Measurements from ENCODE around the gene DTNB.
"Not testable (repeated sequence)": the region's sequence is repeated elsewhere in the genome, so short reads cannot be mapped to it uniquely, and the experiment has no call there.

Gene DTNB

GRCh38 chr2:25620711-25621110 lies 52.7 kb downstream of the DTNB start:
- DNase-seq: no peak

- no peak for DNase-seq
Measured at GRCh38 chr2:25620077-25620476, 53.3 kb downstream of the DTNB start.

- no peak for DNase-seq
Measured at GRCh38 chr2:25619185-25619584, 54.2 kb downstream of the DTNB start.

GRCh38 chr2:25618676-25619075 lies 54.7 kb downstream of the DTNB start:
- no peak for DNase-seq

- no peak for DNase-seq
Measured at GRCh38 chr2:25617948-25618646, 55.3 kb downstream of the DTNB start.

GRCh38 chr2:25615920-25616319 lies 57.5 kb downstream of the DTNB start:
- no peak for DNase-seq

GRCh38 chr2:25615386-25615785 lies 58.0 kb downstream of the DTNB start:
- DNase-seq: no peak

- no peak for DNase-seq
Measured at GRCh38 chr2:25614711-25615110, 58.7 kb downstream of the DTNB start.

- DNase-seq: no peak
Measured at GRCh38 chr2:25608718-25609117, 64.7 kb downstream of the DTNB start.

GRCh38 chr2:25606892-25607291 lies 66.5 kb downstream of the DTNB start:
- no peak for DNase-seq

- DNase-seq: no peak
Measured at GRCh38 chr2:25602333-25602723, 71.0 kb downstream of the DTNB start.

GRCh38 chr2:25601711-25602332 lies 71.6 kb downstream of the DTNB start:
- DNase-seq: not testable (repeated sequence)

- no peak for DNase-seq
Measured at GRCh38 chr2:25598911-25599310, 74.5 kb downstream of the DTNB start.

GRCh38 chr2:25598332-25598731 lies 75.0 kb downstream of the DTNB start:
- no peak for DNase-seq

- no peak for DNase-seq
Measured at GRCh38 chr2:25597881-25598280, 75.5 kb downstream of the DTNB start.

GRCh38 chr2:25596516-25597244 lies 76.7 kb downstream of the DTNB start:
- no peak for DNase-seq

- DNase-seq: no peak
Measured at GRCh38 chr2:25595393-25595792, 78.0 kb downstream of the DTNB start.

GRCh38 chr2:25594991-25595390 lies 78.4 kb downstream of the DTNB start:
- DNase-seq: no peak

GRCh38 chr2:25592766-25593292 lies 80.5 kb downstream of the DTNB start:
- DNase-seq: no peak

GRCh38 chr2:25590921-25591505 lies 82.4 kb downstream of the DTNB start:
- no peak for DNase-seq

GRCh38 chr2:25589676-25590205 lies 83.6 kb downstream of the DTNB start:
- DNase-seq: no peak

GRCh38 chr2:25588576-25588975 lies 84.8 kb downstream of the DTNB start:
- DNase-seq: no peak

- no peak for DNase-seq
Measured at GRCh38 chr2:25587361-25587760, 86.0 kb downstream of the DTNB start.
